ENCODE results near the gene MVB12B.

Gene MVB12B

GRCh38 chr9:126331964-126332748 lies 5.5 kb downstream of the MVB12B start:
- no peak for DNase-seq

- no peak for DNase-seq
These were observed 8.3 kb downstream of the MVB12B start for GRCh38 chr9:126334721-126335621.

GRCh38 chr9:126335837-126336735 lies 9.5 kb downstream of the MVB12B start:
- DNase-seq = no peak

GRCh38 chr9:126336736-126337325 lies 10.2 kb downstream of the MVB12B start:
- DNase-seq = no peak

GRCh38 chr9:126337729-126338372 lies 11.2 kb downstream of the MVB12B start:
- DNase-seq = no peak

GRCh38 chr9:126338945-126339344 lies 12.3 kb downstream of the MVB12B start:
- no peak for DNase-seq

GRCh38 chr9:126341426-126341825 lies 14.8 kb downstream of the MVB12B start:
- no peak for DNase-seq

GRCh38 chr9:126341902-126342301 lies 15.3 kb downstream of the MVB12B start:
- no peak for DNase-seq

- no peak for DNase-seq
These were observed 16.0 kb downstream of the MVB12B start for GRCh38 chr9:126342621-126343031.

- DNase-seq = no peak
These were observed 16.7 kb downstream of the MVB12B start for GRCh38 chr9:126343271-126343700.

GRCh38 chr9:126346031-126346430 lies 19.4 kb downstream of the MVB12B start:
- no peak for DNase-seq

- DNase-seq = no peak
These were observed 20.5 kb downstream of the MVB12B start for GRCh38 chr9:126347093-126347492.

GRCh38 chr9:126347911-126348760 lies 21.5 kb downstream of the MVB12B start:
- DNase-seq = no peak

- DNase-seq = no peak
These were observed 22.4 kb downstream of the MVB12B start for GRCh38 chr9:126348911-126349550.

- DNase-seq = no peak
These were observed 28.5 kb downstream of the MVB12B start for GRCh38 chr9:126354887-126355770.

GRCh38 chr9:126357074-126357473 lies 30.4 kb downstream of the MVB12B start:
- DNase-seq = no peak

GRCh38 chr9:126360073-126360472 lies 33.4 kb downstream of the MVB12B start:
- no peak for DNase-seq

- no peak for DNase-seq
These were observed 35.2 kb downstream of the MVB12B start for GRCh38 chr9:126361810-126362238.

GRCh38 chr9:126363250-126363649 lies 36.6 kb downstream of the MVB12B start:
- DNase-seq = no peak
